ENCODE results near the gene ELP5. TPM values are rescaled to one million over a fixed set of nuclear protein-coding genes. Genes with fewer than 3 reads are reported as not detected.

ELP5 gene
- total RNA-seq, 4 donors from 2014 or later = 29.6 to 36.8 (median 33.8) TPM

GRCh38 chr17:7239091-7240027 is 12.7 kb upstream of the ELP5 start, which contains the start of gene PHF23:
Gene PHF23, minus strand, starts transcription at chr17:7239457. Its CDS starts 178 bp downstream, at chr17:7239279.
- Histone ChIP-seq H3K27ac (peak within 1 kb of the TSS; percentile 82 to 98 (median 96)), H3K4me3 (peak within 1 kb of the TSS; percentile 90 to 99), H3K36me3 (peaks cover 0 to 42% of the 10 kb centered on the region in 2 donors), H3K27me3 (no peaks in the 10 kb centered on the region), H3K9me3 (no peaks in the 10 kb centered on the region), H3K4me1 (peaks cover 8 to 67% (median 33%) of the 10 kb centered on the region in 3 donors)
- WGBS, 2 donors (ENCODE audit: low coverage in 1 of 2) = 0 to 1% methylated on average over 5 to 15 of the region's 72 CpGs
- peak; percentile 81 for TF ChIP-seq POLR2AphosphoS5 (IDR thresholded peaks at IDR 0.05)
- TF ChIP-seq POLR2A (IDR thresholded peaks at IDR 0.05) = peak; percentile 40 to 56
- TF ChIP-seq EP300 (IDR thresholded peaks at IDR 0.05) = no peak
- peak in 3 of 4 experiments; percentile 8 to 58 (median 34) for TF ChIP-seq CTCF (IDR thresholded peaks at IDR 0.05)
- peak; percentile 87 for ATAC-seq

- no peak for ATAC-seq
- peaks cover 0 to 48% of the 10 kb centered on the region in 2 donors for H3K36me3 ChIP-seq
- WGBS, 2 donors (ENCODE audit: low coverage in 1 of 2) = 60% methylated on average over 4 of the region's 4 CpGs; no CpG with 5 or more reads in 1 of the 2 donors
- no peaks in the 10 kb centered on the region for H3K9me3 ChIP-seq
- TF ChIP-seq POLR2A (IDR thresholded peaks at IDR 0.05) (no peak), POLR2AphosphoS5 (IDR thresholded peaks at IDR 0.05) (no peak)
- H3K27me3 ChIP-seq = no peaks in the 10 kb centered on the region
- H3K4me1 ChIP-seq = peaks cover 8 to 60% (median 28%) of the 10 kb centered on the region in 3 donors
- peak overlapping the region in 3 of 4 donors; percentile 94 to 98 (median 98) for H3K27ac ChIP-seq
- H3K4me3 ChIP-seq = peak overlapping the region in 1 of 2 donors; percentile 87
These were observed 11.6 kb upstream of the ELP5 start for GRCh38 chr17:7240375-7240774.

DNA sequence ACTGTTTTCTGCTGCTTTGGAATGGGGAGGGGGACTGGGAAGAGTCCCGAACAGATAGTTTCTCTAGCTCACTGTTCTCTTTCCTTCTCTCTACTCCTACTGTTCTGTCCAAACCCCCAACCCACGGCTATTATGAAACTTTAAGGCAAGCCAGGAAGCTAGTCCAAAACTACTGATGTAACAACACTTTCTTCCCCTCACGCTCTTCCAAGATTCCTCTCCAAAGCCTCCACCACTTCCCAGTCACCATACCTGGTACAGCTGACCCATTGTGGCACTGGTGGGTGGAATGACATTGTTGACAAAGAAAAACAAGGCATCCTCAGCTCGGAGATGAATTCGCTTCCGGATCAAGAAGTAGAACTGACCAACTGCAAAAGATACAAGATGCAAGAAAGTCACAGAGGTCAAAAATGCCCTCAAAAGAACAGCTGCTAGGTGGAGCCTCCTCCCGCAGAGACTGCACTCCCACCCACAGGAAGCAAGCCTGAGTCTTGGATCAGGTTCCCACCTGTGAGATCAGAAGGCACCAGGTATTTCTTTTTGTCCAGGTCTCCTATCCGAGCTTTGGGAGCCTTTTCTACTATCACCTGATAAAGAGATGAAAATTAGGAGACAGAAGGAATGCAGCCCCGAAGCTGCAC is 10.8 kb upstream of the ELP5 start:
- no peak for ATAC-seq
- Histone ChIP-seq H3K4me1 (peaks cover 8 to 55% (median 28%) of the 10 kb centered on the region in 3 donors), H3K36me3 (peaks cover 0 to 48% of the 10 kb centered on the region in 2 donors)

DNA sequence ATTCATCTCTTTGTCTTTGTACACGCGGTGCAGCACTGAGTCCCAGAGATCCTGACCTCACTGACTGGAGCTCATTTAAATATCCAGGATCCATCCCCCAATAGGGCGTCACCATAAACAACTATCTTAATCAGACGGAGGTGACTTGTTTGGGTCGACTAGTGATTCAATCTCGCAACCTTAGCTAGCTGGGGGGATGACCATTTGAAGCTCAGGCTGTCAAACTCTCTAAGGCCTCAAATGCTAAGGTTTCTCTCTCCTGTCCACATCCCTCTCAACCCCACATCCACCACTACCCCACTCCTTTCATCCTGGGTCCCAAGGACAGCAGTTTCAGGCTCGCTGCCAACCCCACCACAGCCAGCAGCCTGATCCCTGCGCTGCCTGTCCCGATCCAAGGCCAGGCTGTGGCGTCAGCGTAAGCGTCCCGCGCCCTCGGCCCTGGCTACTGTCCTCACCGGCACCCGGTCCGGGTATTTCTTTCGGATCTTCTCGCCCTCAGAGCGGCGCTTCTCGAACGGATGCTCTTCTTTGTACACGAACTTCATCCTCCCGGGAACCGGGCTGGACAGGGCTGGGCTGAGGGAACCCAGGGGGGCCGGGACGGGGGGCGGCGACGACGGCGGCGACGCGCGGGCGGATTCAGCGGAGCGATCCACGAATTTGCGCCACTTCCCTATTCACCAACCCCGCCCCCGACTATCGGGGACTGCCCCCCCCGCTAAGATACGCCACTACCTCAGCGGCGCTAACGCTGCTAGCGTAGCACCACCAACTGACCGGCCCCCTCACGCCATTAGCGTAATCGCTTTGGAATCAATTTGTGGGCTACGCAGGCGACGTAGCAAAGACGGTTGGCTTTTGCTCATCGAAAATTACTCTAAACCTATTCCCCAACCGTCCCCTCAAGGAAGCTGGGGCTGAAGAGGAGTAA is 10.0 kb upstream of the ELP5 start, which contains the start of gene GABARAP:
TSS of gene GABARAP (minus strand) at position 667 of the 934 bp plus-strand sequence. CDS start at position 548, 119 bp downstream.
- Histone ChIP-seq H3K4me1 (peaks cover 8 to 51% (median 28%) of the 10 kb centered on the region in 3 donors), H3K9me3 (no peaks in the 10 kb centered on the region), H3K27me3 (no peaks in the 10 kb centered on the region), H3K4me3 (peak within 1 kb of the TSS; percentile 78 to 87), H3K36me3 (peaks cover 0 to 50% of the 10 kb centered on the region in 2 donors), H3K27ac (peak within 1 kb of the TSS; percentile 80 to 98 (median 96))
- WGBS, 2 donors (ENCODE audit: low coverage in 1 of 2) = 1 to 2% methylated on average over 4 to 23 of the region's 62 CpGs
- peak; percentile 30 to 59 for TF ChIP-seq POLR2A (IDR thresholded peaks at IDR 0.05)
- no peak for TF ChIP-seq EP300 (IDR thresholded peaks at IDR 0.05)
- TF ChIP-seq POLR2AphosphoS5 (IDR thresholded peaks at IDR 0.05) = peak; percentile 49
- peak in 1 of 4 experiments; percentile 12 for TF ChIP-seq CTCF (IDR thresholded peaks at IDR 0.05)
- ATAC-seq = peak; percentile 37

More for the DNA sequence above, 10.8 kb upstream of the ELP5 start:
- TF ChIP-seq CTCF (IDR thresholded peaks at IDR 0.05) (no peak), POLR2A (IDR thresholded peaks at IDR 0.05) (no peak), EP300 (IDR thresholded peaks at IDR 0.05) (no peak), POLR2AphosphoS5 (IDR thresholded peaks at IDR 0.05) (no peak)
- WGBS, 2 donors (ENCODE audit: low coverage in 1 of 2) = 27 to 34% methylated on average over 6 to 9 of the region's 9 CpGs
- Histone ChIP-seq H3K27me3 (no peaks in the 10 kb centered on the region), H3K4me3 (peak overlapping the region; percentile 78 to 87), H3K27ac (peak overlapping the region; percentile 80 to 98 (median 96)), H3K9me3 (no peaks in the 10 kb centered on the region)

Data from gastroesophageal sphincter (tissue), 4 donors.